GM12892 (cell line): Measurements from ENCODE around the gene LZTS3.

Experiments used
- POLR2AphosphoS5 ChIP-seq: IDR thresholded peaks from 2 replicates; pipeline ENCODE4 v1.6.1; 2011; ENCODE audit warnings: low read depth, low read length, control low read depth
- TAF1 ChIP-seq: IDR thresholded peaks from 2 replicates; pipeline ENCODE4 v1.6.1; 2011; ENCODE audit warnings: low read depth, mild to moderate bottlenecking, control low read depth, low read length, borderline replicate concordance

DNA sequence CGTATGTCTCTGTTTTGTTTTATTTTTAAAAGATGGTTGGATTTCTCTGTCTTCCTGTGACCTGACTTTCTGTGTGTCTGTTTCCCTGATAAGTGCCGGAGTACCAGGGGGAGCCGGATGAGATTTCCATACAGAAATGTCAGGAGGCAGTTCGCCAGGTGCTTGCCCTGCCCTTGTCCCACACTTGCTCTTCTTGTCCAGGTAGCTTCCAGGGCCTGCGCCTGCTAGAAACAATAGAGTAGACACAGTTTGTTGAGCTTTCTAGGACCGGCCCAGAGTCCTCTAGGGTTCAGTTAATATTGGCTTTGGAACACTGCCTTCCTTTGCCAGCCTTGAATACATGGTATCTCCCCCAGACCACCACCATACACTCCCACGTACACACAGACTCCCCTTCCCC, 39.9 kb upstream of the LZTS3 start:
- TF ChIP-seq TAF1 (no peak), POLR2AphosphoS5 (no peak)
